DND-41 (cell line): ENCODE results near the gene PAX6.

ENCODE experiments used
- CTCF ChIP-seq: IDR thresholded peaks from 2 replicates; pipeline ENCODE4 v1.5.1; 2012; ENCODE audit warnings: borderline replicate concordance, low read length, moderate library complexity, mild to moderate bottlenecking; ENCODE audit not compliant: poor library complexity, severe bottlenecking; ENCODE audit errors: extremely low read depth
- EZH2 ChIP-seq: IDR thresholded peaks from 3 replicates; pipeline ENCODE4 v1.6.1; 2012; ENCODE audit warnings: borderline replicate concordance, low read depth, mild to moderate bottlenecking, moderate library complexity, low read length, inconsistent platforms; ENCODE audit not compliant: severe bottlenecking

- TF ChIP-seq CTCF (no peak), EZH2 (no peak)
Measured at GRCh38 chr11:31805629-31806185, 5.4 kb downstream of the PAX6 start.
